Gastroesophageal sphincter (tissue), 4 donors: ENCODE data around the gene FYB2. TPM values are rescaled to one million over a fixed set of nuclear protein-coding genes. Genes with fewer than 3 reads are reported as not detected.

Experiments used
- ATAC-seq: fragments of 150-250 bp; one replicate; pipeline ENCODE4 v1.9.1; 2016; ENCODE audit warnings: mild to moderate bottlenecking, moderate library complexity
- H3K27ac ChIP-seq, 4 donors: fragments of 200-600 bp; sonication (generic) in 3 of 4; 1 replicate in 3 of 4; 2 replicates in 1 of 4; pipeline ENCODE4 v1.5.1; 2016 to 2019
- H3K27me3 ChIP-seq: fragments of 200-600 bp; sonication (generic); one replicate; pipeline ENCODE4 v1.5.1; 2019
- H3K36me3 ChIP-seq, 2 donors: fragments of 200-600 bp; sonication (generic); one replicate each; pipeline ENCODE4 v1.5.1; 2019; ENCODE audit warnings: control low read depth in 1 of 2
- H3K4me1 ChIP-seq, 3 donors: fragments of 200-600 bp; sonication (generic); 1 replicate in 2 of 3; 2 replicates in 1 of 3; pipeline ENCODE4 v1.5.1; 2016 to 2019; ENCODE audit warnings: control low read depth in 2 of 3
- H3K4me3 ChIP-seq, 2 donors: fragments of 200-600 bp; sonication (generic); one replicate each; pipeline ENCODE4 v1.5.1; 2019; ENCODE audit warnings: mild to moderate bottlenecking in 1 of 2, moderate library complexity in 1 of 2
- H3K9me3 ChIP-seq, 3 donors: fragments of 200-600 bp; sonication (generic); one replicate each; pipeline ENCODE4 v1.5.1; 2017 to 2019; ENCODE audit warnings: control low read depth in 2 of 3
- CTCF ChIP-seq, 4 experiments: fragments of 200-600 bp in 2 of 4; fragments of 450-650 bp in 2 of 4; sonication (generic) in 1 of 4; IDR thresholded peaks; one replicate each; pipeline ENCODE4 v1.5.1; 2017 to 2019; ENCODE audit warnings: antibody characterized with exemption in 4 of 4, mild to moderate bottlenecking in 2 of 4, moderate library complexity in 2 of 4
- EP300 ChIP-seq: sonication (generic); formaldehyde crosslinking; IDR thresholded peaks from one replicate; pipeline ENCODE4 v1.6.1; 2017; ENCODE audit warnings: antibody characterized with exemption, mild to moderate bottlenecking
- POLR2A ChIP-seq, 2 donors: fragments of 450-650 bp; IDR thresholded peaks; one replicate each; pipeline ENCODE4 v1.6.1; 2017; ENCODE audit warnings: antibody characterized with exemption in 2 of 2, mild to moderate bottlenecking in 2 of 2, moderate library complexity in 1 of 2
- POLR2AphosphoS5 ChIP-seq: sonication (generic); formaldehyde crosslinking; IDR thresholded peaks from one replicate; pipeline ENCODE4 v1.6.1; 2017; ENCODE audit warnings: antibody characterized with exemption
- WGBS, 2 donors: methylation state at CpG; one replicate each; pipeline ENCODE4 v1.1.5; 2018; ENCODE audit warnings: low coverage in 1 of 2; 5-methylcytosine and 5-hydroxymethylcytosine counted together
- total RNA-seq, 4 donors: library from RNA; depleted of rRNA; stranded (reverse); fragments of >200 nt; gene quantifications; one replicate each; pipeline ENCODE4 v1.1.0, GENCODE V29; 2016

The FYB2 gene
- total RNA-seq, 4 donors from 2014 or later: 0.64 TPM; not detected in 3

GRCh38 chr1:56709995-56710394 is 109.2 kb downstream of the FYB2 start:
- H3K27ac ChIP-seq: no peak overlapping the region
- H3K27me3 ChIP-seq: no peaks in the 10 kb centered on the region
- H3K4me3 ChIP-seq: no peak overlapping the region
- peaks cover 0 to 30% of the 10 kb centered on the region in 2 donors for H3K36me3 ChIP-seq
- ATAC-seq: no peak
- WGBS, 2 donors: 46 to 50% methylated on average over 2 of the region's 2 CpGs
- peaks cover 0 to 22% (median 0%) of the 10 kb centered on the region in 3 donors for H3K4me1 ChIP-seq
- TF ChIP-seq EP300 (no peak), POLR2A (IDR thresholded peaks at IDR 0.05) (no peak), POLR2AphosphoS5 (no peak), CTCF (IDR thresholded peaks at IDR 0.05) (no peak)
- no peaks in the 10 kb centered on the region for H3K9me3 ChIP-seq

GRCh38 chr1:56709269-56709880 is 109.8 kb downstream of the FYB2 start:
- Histone ChIP-seq H3K4me1 (peaks cover 0 to 22% (median 0%) of the 10 kb centered on the region in 3 donors), H3K36me3 (peaks cover 0 to 36% of the 10 kb centered on the region in 2 donors), H3K4me3 (no peak overlapping the region), H3K27ac (no peak overlapping the region), H3K27me3 (no peaks in the 10 kb centered on the region), H3K9me3 (peaks cover 0 to under 1% (median 0%) of the 10 kb centered on the region in 3 donors)
- ATAC-seq: peak; percentile 43
- TF ChIP-seq CTCF (IDR thresholded peaks at IDR 0.05) (peak; percentile 52 to 68 (median 64)), POLR2A (IDR thresholded peaks at IDR 0.05) (no peak), EP300 (no peak)
- 15 to 24% methylated on average over 2 of the region's 2 CpGs for WGBS, 2 donors

- no peak for ATAC-seq
- Histone ChIP-seq H3K9me3 (peaks cover 0 to 15% (median 0%) of the 10 kb centered on the region in 3 donors), H3K36me3 (peaks cover 0 to 54% of the 10 kb centered on the region in 2 donors), H3K27me3 (no peaks in the 10 kb centered on the region), H3K4me1 (peaks cover 0 to 12% (median 0%) of the 10 kb centered on the region in 3 donors), H3K27ac (no peak overlapping the region), H3K4me3 (no peak overlapping the region)
- WGBS, 2 donors: 66 to 87% methylated on average over 4 of the region's 4 CpGs
- TF ChIP-seq POLR2AphosphoS5: no peak
- no peak for TF ChIP-seq EP300
- TF ChIP-seq CTCF (IDR thresholded peaks at IDR 0.05): no peak
- TF ChIP-seq POLR2A (IDR thresholded peaks at IDR 0.05): no peak
Measured at GRCh38 chr1:56707379-56707778, 111.8 kb downstream of the FYB2 start.

GRCh38 chr1:56703747-56704146 is 115.5 kb downstream of the FYB2 start:
- TF ChIP-seq EP300 (no peak), CTCF (IDR thresholded peaks at IDR 0.05) (no peak), POLR2A (IDR thresholded peaks at IDR 0.05) (no peak), POLR2AphosphoS5 (no peak)
- H3K27me3 ChIP-seq: no peaks in the 10 kb centered on the region
- WGBS, 2 donors: 90% methylated on average over 1 of the region's 1 CpG; no CpG with 5 or more reads in 1 of the 2 donors
- peaks cover 0 to 24% (median 0%) of the 10 kb centered on the region in 3 donors for H3K9me3 ChIP-seq
- H3K27ac ChIP-seq: no peak overlapping the region
- no peaks in the 10 kb centered on the region for H3K4me1 ChIP-seq
- no peak overlapping the region for H3K4me3 ChIP-seq
- peaks cover 0 to 84% of the 10 kb centered on the region in 2 donors for H3K36me3 ChIP-seq
- no peak for ATAC-seq

GRCh38 chr1:56696663-56697062 is 122.5 kb downstream of the FYB2 start:
- Histone ChIP-seq H3K9me3 (peaks cover 0 to 9% (median 0%) of the 10 kb centered on the region in 3 donors), H3K27me3 (no peaks in the 10 kb centered on the region), H3K36me3 (peaks cover 0 to 44% of the 10 kb centered on the region in 2 donors), H3K4me1 (no peaks in the 10 kb centered on the region), H3K27ac (no peak overlapping the region), H3K4me3 (no peak overlapping the region)
- TF ChIP-seq POLR2A (IDR thresholded peaks at IDR 0.05) (no peak), POLR2AphosphoS5 (no peak), CTCF (IDR thresholded peaks at IDR 0.05) (no peak), EP300 (no peak)
- no peak for ATAC-seq
- 64 to 93% methylated on average over 2 of the region's 3 CpGs for WGBS, 2 donors
